ENCODE data around the gene MGAT2. TPM values are rescaled to one million over a fixed set of nuclear protein-coding genes. Genes with fewer than 3 reads are reported as not detected.

The MGAT2 gene
- total and polyA plus RNA-seq, 9 of the 15 experiments (the other 6 are each of a cell fraction or from before 2014, with no cell fraction given) = 0.03 to 33.3 (median 24.6) TPM; not detected in 1

DNA sequence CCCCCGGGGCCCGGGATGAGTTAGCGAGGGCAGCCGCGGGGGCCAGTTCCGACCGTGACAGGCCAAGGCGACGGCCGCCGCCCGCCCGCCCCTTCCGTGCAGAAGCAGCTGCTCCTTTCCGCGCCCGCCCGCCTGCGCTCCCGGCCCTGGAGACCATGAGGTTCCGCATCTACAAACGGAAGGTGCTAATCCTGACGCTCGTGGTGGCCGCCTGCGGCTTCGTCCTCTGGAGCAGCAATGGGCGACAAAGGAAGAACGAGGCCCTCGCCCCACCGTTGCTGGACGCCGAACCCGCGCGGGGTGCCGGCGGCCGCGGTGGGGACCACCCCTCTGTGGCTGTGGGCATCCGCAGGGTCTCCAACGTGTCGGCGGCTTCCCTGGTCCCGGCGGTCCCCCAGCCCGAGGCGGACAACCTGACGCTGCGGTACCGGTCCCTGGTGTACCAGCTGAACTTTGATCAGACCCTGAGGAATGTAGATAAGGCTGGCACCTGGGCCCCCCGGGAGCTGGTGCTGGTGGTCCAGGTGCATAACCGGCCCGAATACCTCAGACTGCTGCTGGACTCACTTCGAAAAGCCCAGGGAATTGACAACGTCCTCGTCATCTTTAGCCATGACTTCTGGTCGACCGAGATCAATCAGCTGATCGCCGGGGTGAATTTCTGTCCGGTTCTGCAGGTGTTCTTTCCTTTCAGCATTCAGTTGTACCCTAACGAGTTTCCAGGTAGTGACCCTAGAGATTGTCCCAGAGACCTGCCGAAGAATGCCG is 699 bp downstream of the MGAT2 start (continued):
- TF ChIP-seq, protein P1, sequence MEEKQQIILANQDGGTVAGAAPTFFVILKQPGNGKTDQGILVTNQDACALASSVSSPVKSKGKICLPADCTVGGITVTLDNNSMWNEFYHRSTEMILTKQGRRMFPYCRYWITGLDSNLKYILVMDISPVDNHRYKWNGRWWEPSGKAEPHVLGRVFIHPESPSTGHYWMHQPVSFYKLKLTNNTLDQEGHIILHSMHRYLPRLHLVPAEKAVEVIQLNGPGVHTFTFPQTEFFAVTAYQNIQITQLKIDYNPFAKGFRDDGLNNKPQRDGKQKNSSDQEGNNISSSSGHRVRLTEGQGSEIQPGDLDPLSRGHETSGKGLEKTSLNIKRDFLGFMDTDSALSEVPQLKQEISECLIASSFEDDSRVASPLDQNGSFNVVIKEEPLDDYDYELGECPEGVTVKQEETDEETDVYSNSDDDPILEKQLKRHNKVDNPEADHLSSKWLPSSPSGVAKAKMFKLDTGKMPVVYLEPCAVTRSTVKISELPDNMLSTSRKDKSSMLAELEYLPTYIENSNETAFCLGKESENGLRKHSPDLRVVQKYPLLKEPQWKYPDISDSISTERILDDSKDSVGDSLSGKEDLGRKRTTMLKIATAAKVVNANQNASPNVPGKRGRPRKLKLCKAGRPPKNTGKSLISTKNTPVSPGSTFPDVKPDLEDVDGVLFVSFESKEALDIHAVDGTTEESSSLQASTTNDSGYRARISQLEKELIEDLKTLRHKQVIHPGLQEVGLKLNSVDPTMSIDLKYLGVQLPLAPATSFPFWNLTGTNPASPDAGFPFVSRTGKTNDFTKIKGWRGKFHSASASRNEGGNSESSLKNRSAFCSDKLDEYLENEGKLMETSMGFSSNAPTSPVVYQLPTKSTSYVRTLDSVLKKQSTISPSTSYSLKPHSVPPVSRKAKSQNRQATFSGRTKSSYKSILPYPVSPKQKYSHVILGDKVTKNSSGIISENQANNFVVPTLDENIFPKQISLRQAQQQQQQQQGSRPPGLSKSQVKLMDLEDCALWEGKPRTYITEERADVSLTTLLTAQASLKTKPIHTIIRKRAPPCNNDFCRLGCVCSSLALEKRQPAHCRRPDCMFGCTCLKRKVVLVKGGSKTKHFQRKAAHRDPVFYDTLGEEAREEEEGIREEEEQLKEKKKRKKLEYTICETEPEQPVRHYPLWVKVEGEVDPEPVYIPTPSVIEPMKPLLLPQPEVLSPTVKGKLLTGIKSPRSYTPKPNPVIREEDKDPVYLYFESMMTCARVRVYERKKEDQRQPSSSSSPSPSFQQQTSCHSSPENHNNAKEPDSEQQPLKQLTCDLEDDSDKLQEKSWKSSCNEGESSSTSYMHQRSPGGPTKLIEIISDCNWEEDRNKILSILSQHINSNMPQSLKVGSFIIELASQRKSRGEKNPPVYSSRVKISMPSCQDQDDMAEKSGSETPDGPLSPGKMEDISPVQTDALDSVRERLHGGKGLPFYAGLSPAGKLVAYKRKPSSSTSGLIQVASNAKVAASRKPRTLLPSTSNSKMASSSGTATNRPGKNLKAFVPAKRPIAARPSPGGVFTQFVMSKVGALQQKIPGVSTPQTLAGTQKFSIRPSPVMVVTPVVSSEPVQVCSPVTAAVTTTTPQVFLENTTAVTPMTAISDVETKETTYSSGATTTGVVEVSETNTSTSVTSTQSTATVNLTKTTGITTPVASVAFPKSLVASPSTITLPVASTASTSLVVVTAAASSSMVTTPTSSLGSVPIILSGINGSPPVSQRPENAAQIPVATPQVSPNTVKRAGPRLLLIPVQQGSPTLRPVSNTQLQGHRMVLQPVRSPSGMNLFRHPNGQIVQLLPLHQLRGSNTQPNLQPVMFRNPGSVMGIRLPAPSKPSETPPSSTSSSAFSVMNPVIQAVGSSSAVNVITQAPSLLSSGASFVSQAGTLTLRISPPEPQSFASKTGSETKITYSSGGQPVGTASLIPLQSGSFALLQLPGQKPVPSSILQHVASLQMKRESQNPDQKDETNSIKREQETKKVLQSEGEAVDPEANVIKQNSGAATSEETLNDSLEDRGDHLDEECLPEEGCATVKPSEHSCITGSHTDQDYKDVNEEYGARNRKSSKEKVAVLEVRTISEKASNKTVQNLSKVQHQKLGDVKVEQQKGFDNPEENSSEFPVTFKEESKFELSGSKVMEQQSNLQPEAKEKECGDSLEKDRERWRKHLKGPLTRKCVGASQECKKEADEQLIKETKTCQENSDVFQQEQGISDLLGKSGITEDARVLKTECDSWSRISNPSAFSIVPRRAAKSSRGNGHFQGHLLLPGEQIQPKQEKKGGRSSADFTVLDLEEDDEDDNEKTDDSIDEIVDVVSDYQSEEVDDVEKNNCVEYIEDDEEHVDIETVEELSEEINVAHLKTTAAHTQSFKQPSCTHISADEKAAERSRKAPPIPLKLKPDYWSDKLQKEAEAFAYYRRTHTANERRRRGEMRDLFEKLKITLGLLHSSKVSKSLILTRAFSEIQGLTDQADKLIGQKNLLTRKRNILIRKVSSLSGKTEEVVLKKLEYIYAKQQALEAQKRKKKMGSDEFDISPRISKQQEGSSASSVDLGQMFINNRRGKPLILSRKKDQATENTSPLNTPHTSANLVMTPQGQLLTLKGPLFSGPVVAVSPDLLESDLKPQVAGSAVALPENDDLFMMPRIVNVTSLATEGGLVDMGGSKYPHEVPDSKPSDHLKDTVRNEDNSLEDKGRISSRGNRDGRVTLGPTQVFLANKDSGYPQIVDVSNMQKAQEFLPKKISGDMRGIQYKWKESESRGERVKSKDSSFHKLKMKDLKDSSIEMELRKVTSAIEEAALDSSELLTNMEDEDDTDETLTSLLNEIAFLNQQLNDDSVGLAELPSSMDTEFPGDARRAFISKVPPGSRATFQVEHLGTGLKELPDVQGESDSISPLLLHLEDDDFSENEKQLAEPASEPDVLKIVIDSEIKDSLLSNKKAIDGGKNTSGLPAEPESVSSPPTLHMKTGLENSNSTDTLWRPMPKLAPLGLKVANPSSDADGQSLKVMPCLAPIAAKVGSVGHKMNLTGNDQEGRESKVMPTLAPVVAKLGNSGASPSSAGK (IDR thresholded peaks at IDR 0.05) = peak; percentile 81
- TF ChIP-seq ZNF384 (IDR thresholded peaks at IDR 0.05; ENCODE audit: low read depth, low read length) (no peak), MBD2 (IDR thresholded peaks at IDR 0.05; ENCODE audit: borderline replicate concordance, low read depth) (no peak), KLF13 (tag; IDR thresholded peaks at IDR 0.05; ENCODE audit: borderline replicate concordance, low read depth) (no peak), MAFG (tag; conservative IDR thresholded peaks at IDR 0.05) (no peak)
- TF ChIP-seq, protein P2, sequence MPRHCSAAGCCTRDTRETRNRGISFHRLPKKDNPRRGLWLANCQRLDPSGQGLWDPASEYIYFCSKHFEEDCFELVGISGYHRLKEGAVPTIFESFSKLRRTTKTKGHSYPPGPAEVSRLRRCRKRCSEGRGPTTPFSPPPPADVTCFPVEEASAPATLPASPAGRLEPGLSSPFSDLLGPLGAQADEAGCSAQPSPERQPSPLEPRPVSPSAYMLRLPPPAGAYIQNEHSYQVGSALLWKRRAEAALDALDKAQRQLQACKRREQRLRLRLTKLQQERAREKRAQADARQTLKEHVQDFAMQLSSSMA (CRISPR knock-in tag; IDR thresholded peaks at IDR 0.05) = no peak
- TF ChIP-seq, protein P3, sequence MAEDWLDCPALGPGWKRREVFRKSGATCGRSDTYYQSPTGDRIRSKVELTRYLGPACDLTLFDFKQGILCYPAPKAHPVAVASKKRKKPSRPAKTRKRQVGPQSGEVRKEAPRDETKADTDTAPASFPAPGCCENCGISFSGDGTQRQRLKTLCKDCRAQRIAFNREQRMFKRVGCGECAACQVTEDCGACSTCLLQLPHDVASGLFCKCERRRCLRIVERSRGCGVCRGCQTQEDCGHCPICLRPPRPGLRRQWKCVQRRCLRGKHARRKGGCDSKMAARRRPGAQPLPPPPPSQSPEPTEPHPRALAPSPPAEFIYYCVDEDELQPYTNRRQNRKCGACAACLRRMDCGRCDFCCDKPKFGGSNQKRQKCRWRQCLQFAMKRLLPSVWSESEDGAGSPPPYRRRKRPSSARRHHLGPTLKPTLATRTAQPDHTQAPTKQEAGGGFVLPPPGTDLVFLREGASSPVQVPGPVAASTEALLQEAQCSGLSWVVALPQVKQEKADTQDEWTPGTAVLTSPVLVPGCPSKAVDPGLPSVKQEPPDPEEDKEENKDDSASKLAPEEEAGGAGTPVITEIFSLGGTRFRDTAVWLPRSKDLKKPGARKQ (CRISPR knock-in tag; IDR thresholded peaks at IDR 0.05) = no peak
- TF ChIP-seq, protein P4, sequence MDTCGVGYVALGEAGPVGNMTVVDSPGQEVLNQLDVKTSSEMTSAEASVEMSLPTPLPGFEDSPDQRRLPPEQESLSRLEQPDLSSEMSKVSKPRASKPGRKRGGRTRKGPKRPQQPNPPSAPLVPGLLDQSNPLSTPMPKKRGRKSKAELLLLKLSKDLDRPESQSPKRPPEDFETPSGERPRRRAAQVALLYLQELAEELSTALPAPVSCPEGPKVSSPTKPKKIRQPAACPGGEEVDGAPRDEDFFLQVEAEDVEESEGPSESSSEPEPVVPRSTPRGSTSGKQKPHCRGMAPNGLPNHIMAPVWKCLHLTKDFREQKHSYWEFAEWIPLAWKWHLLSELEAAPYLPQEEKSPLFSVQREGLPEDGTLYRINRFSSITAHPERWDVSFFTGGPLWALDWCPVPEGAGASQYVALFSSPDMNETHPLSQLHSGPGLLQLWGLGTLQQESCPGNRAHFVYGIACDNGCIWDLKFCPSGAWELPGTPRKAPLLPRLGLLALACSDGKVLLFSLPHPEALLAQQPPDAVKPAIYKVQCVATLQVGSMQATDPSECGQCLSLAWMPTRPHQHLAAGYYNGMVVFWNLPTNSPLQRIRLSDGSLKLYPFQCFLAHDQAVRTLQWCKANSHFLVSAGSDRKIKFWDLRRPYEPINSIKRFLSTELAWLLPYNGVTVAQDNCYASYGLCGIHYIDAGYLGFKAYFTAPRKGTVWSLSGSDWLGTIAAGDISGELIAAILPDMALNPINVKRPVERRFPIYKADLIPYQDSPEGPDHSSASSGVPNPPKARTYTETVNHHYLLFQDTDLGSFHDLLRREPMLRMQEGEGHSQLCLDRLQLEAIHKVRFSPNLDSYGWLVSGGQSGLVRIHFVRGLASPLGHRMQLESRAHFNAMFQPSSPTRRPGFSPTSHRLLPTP (IDR thresholded peaks at IDR 0.05; ENCODE audit: borderline replicate concordance, extremely low read depth, insufficient read length) = no peak

Measured in K562 (cell line).